A673 (cell line): ENCODE measurements around the gene CD72. TPM values are rescaled to one million over a fixed set of nuclear protein-coding genes. Genes with fewer than 3 reads are reported as not detected.

Source experiments
- BruUV-seq: library from RNA; stranded (reverse); fragments of 400-500 nt; replicated peaks from 2 replicates; lab custom pipeline; 2021; lab: Mats Ljungman, UMichigan
- CTCF ChIA-PET: fragments of 300-600 bp; sonication (Branson Sonifier 250); formaldehyde crosslinking; loops from one replicate; lab custom pipeline; 2022; ENCODE audit warnings: antibody characterized with exemption; lab: Charles Lee
- POLR2A ChIA-PET: fragments of 300-600 bp; sonication (Branson Sonifier 250); formaldehyde crosslinking; loops from one replicate; lab custom pipeline; 2022; ENCODE audit warnings: antibody characterized with exemption; ENCODE audit not compliant: low non-redundant PET; lab: Charles Lee
- DNase-seq: peaks from one replicate; pipeline ENCODE4 v3.0.0-alpha.2; 2015; ENCODE audit warnings: low spot score
- H3K27ac ChIP-seq: fragments of 200-600 bp; sonication (generic); 2 replicates; pipeline ENCODE4 v1.5.1; 2016; ENCODE audit warnings: mixed run types, low read depth, mild to moderate bottlenecking, mixed read lengths, antibody characterized with exemption, low read length; ENCODE audit not compliant: poor library complexity, severe bottlenecking
- H3K27me3 ChIP-seq: fragments of 200-600 bp; sonication (generic); replicated peaks from 2 replicates; pipeline ENCODE4 v1.6.1; 2017; ENCODE audit warnings: mixed run types, low read depth, mild to moderate bottlenecking, mixed read lengths, antibody characterized with exemption, low read length; ENCODE audit not compliant: insufficient read depth, poor library complexity
- H3K36me3 ChIP-seq: fragments of 200-600 bp; sonication (generic); 2 replicates; pipeline ENCODE4 v1.6.1; 2016; ENCODE audit warnings: mixed run types, mild to moderate bottlenecking, mixed read lengths, antibody characterized with exemption, low read length; ENCODE audit not compliant: insufficient read depth, poor library complexity, severe bottlenecking
- H3K4me1 ChIP-seq: fragments of 200-600 bp; sonication (generic); 2 replicates; pipeline ENCODE4 v1.6.1; 2017; ENCODE audit warnings: mixed run types, mild to moderate bottlenecking, mixed read lengths, antibody characterized with exemption, low read length; ENCODE audit not compliant: insufficient read depth, poor library complexity, severe bottlenecking
- H3K4me3 ChIP-seq: fragments of 200-600 bp; sonication (generic); 2 replicates; pipeline ENCODE4 v1.5.1; 2016; ENCODE audit warnings: low read depth, mixed run types, mild to moderate bottlenecking, mixed read lengths, low read length; ENCODE audit not compliant: poor library complexity, severe bottlenecking
- H3K9me3 ChIP-seq: fragments of 200-600 bp; sonication (generic); 2 replicates; pipeline ENCODE4 v1.6.1; 2016; ENCODE audit warnings: mixed run types, low read depth, mild to moderate bottlenecking, mixed read lengths, antibody characterized with exemption, low read length; ENCODE audit not compliant: poor library complexity, severe bottlenecking
- CTCF ChIP-seq: fragments of 300-800, 200-600 bp; sonication (generic); conservative IDR thresholded peaks from 2 replicates; pipeline ENCODE4 v1.5.1; 2017; ENCODE audit warnings: low read depth, mild to moderate bottlenecking, antibody characterized with exemption, low read length, moderate library complexity, mixed read lengths
- EZH2 ChIP-seq: fragments of 200-600 bp; sonication (generic); IDR thresholded peaks from 2 replicates; pipeline ENCODE4 v1.6.1; 2017; ENCODE audit warnings: borderline replicate concordance, low read depth, mild to moderate bottlenecking, mixed read lengths, antibody characterized with exemption, low read length; ENCODE audit not compliant: poor library complexity, severe bottlenecking
- intact Hi-C: fragments of 100-400 bp; cut with micrococcal nuclease; formaldehyde crosslinking; loops from one replicate; pipeline ENCODE4 v1.10.0; 2022; ENCODE audit not compliant: unreplicated experiment
- total RNA-seq: library from RNA; stranded (reverse); gene quantifications from 2 replicates; pipeline ENCODE4 v1.2.3, GENCODE V29; 2021

Gene CD72
- total RNA-seq, 1 experiment from 2014 or later = not detected

- intact Hi-C loops = no loop called here
- H3K4me1 ChIP-seq = no peaks in the 10 kb centered on the region
- H3K36me3 ChIP-seq = no peaks in the 10 kb centered on the region
- H3K27me3 ChIP-seq = no peaks in the 10 kb centered on the region
- ChIA-PET POLR2A (no interaction called here), CTCF (interaction anchor here (0.7 kb wide), 1 partner anchor 51 kb away, joined by 5 read pairs; no protein-coding TSS in a partner anchor)
- BruUV-seq = no TSS peak
- H3K9me3 ChIP-seq = no peaks in the 10 kb centered on the region
- no peak overlapping the region for H3K4me3 ChIP-seq
- no peak for DNase-seq
- no peak overlapping the region for H3K27ac ChIP-seq
- no peak for TF ChIP-seq CTCF
- TF ChIP-seq EZH2 = no peak
These were observed 18.1 kb upstream of the CD72 start for GRCh38 chr9:35636135-35636876.

GRCh38 chr9:35635730-35636129 lies 17.5 kb upstream of the CD72 start:
- ChIA-PET POLR2A (no interaction called here), CTCF (interaction anchor here (0.7 kb wide), 1 partner anchor 50 kb away, joined by 5 read pairs; no protein-coding TSS in a partner anchor)
- Histone ChIP-seq H3K4me3 (no peak overlapping the region), H3K27ac (no peak overlapping the region), H3K36me3 (no peaks in the 10 kb centered on the region), H3K9me3 (no peaks in the 10 kb centered on the region), H3K4me1 (no peaks in the 10 kb centered on the region), H3K27me3 (no peaks in the 10 kb centered on the region)
- DNase-seq = no peak
- no TSS peak for BruUV-seq
- no peak for TF ChIP-seq CTCF
- no peak for TF ChIP-seq EZH2
- intact Hi-C loops = no loop called here

GRCh38 chr9:35629597-35629996 lies 11.4 kb upstream of the CD72 start:
- Histone ChIP-seq H3K9me3 (no peaks in the 10 kb centered on the region), H3K4me3 (no peak overlapping the region), H3K27me3 (no peaks in the 10 kb centered on the region), H3K27ac (no peak overlapping the region), H3K4me1 (no peaks in the 10 kb centered on the region), H3K36me3 (no peaks in the 10 kb centered on the region)
- intact Hi-C loops = no loop called here
- no TSS peak for BruUV-seq
- no peak for DNase-seq
- CTCF ChIA-PET = interaction anchor here (1.3 kb wide), 1 partner anchor 21 kb away, joined by 3 read pairs; no protein-coding TSS in a partner anchor
- POLR2A ChIA-PET = no interaction called here
- no peak for TF ChIP-seq CTCF
- TF ChIP-seq EZH2 = no peak
